Activated gamma-delta T cell treated with anti-CD3 and anti-CD28 coated beads, Interleukin-2, amount 50 U/mL, for 16 hours (primary cell): ENCODE data around the gene BRMS1.
"Not testable (repeated sequence)": the region's sequence is repeated elsewhere in the genome, so short reads cannot be mapped to it uniquely, and the experiment has no call there.

Experiments
- DNase-seq: peaks from one replicate; pipeline ENCODE4 v3.0.0-alpha.2; 2020; ENCODE audit warnings: low read depth

Gene BRMS1

DNA sequence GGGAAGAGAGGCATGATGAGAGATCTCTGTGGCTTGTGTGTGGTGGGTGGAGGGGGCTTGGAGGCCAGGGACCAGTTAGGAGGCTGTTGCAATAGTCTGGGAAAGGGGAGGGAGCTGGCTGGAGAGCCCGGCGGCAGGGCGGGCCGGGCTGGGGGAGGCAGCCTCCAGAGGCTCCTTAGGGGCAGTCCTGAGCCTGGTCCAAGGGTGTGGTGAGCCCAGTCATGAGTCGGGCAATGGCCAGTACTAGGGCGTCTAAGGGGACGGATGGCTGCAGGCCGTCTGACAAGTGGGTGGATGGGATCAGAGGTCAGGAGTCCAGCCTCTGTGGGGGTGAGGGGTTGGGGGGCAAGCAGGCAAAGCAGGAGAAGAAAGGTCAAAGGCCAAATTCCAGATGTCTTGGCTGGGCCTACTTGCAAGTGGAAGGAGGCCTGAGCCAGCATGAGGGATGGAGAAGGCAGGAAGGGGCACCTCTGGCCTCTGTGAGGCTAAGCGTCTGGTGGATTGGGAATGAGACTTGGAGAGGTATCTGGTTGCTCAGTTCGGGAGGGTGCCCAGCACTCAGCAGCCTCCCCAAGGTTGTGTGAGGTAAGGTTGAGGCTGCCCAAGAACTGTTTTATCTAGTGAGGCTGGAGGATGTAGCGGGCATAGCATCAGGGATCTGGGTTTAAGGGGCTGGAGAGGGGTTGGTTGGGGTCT, 22.0 kb downstream of the BRMS1 start:
- no peak for DNase-seq

DNA sequence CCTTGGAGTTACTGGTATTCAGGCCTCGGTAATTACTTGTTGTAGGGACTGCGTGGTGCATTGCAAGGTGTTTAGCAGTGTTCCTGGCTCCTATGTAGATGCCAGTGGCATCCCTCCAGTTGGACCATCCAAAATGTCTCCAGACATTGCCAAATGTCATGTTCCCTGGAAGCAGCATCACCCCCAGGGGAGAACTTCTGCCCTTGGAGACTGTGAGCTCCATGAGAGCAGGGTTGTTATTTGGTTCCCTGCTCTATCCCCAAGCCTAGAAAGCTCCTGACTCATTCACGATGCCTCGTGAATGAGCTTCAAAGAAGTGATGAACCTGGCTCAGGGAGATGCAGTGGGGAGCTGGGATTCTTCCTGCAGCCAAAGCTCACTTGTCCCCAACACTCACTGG, 23.3 kb downstream of the BRMS1 start:
- DNase-seq: no peak

DNA sequence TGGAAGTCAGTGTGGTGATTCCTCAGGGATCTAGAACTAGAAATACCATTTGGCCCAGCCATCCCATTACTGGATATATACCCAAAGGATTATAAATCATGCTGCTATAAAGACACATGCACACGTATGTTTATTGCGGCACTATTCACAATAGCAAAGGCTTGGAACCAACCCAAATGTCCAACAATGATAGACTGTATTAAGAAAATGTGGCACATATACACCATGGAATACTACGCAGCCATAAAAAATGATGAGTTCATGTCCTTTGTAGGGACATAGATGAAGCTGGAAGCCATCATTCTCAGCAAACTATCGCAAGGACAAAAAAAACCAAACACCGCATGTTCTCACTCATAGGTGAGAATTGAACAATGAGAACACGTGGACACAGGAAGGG, 24.2 kb downstream of the BRMS1 start:
- DNase-seq: not testable (repeated sequence)

DNA sequence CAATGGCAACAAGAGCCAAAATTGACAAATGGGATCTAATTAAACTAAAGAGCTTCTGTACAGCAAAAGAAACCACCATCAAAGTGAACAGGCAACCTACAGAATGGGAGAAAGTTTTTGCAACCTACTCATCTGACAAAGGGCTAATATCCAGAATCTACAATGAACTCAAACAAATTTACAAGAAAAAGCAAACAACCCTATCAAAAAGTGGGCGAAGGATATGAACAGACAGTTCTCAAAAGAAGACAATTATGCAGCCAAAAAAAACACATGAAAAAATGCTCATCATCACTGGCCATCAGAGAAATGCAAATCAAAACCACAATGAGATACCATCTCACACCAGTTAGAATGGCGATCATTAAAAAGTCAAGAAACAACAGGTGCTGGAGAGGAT, 24.6 kb downstream of the BRMS1 start:
- DNase-seq: not testable (repeated sequence)

DNA sequence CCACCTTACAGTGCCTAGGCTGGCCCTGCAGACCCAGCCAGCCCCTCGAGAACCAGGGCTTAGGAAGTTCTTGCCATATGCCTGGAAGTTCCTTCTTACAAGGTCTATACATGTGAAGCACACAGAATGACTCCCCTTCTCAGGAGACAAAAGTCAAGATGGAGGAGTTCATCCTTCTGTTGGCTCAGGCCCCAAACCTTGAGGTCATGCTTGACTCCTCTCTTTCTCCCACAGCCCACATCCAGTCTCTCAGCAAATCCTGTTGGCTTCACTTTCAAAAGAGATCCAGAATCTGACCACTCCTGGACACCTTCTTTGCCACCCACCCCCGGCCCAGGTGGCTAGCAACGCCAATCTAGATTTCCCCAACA, 26.3 kb downstream of the BRMS1 start:
- no peak for DNase-seq

DNA sequence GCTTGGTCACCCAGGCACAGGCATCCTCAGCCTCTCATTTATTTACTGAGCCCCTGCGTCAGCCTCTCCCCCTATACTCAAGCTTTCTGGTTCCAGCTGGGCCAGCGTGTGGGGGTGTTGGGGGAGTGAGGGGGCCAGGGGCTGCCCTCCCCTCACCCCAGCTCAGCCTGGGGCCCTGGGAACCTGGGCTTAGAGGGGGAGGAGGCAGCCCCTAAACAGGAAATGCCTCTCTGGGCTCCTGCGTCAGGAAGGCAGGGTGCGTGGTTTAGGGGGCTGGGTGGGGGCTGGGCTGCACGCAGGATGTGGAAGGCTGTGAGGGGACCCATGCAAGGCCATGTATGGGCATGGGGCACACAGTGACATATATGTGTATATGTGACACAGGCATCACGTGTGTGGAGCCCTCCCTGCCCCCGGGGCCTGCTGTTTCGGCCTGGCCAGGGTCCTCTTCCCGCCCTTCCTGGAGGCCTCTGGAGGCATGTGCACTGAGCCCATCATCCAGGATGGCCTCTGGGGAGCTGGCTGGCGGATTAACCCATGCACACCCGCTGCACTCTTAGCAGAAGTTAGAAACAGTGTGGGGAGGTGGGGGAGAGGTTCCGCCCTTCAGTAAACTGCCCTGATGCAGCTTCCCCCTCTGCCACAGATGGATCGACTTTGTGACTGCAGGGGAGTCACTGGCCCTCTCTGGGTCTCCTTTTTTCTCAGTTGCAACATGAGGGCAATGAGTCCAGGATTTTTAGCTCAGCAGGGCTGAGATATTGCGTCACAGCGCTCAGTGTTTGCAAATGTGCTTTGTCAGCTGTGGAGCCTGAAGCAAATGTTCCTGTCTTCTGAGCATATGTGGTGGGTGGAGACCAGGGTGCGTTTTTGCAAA, 26.9 kb downstream of the BRMS1 start:
- DNase-seq: peak; percentile 63

DNA sequence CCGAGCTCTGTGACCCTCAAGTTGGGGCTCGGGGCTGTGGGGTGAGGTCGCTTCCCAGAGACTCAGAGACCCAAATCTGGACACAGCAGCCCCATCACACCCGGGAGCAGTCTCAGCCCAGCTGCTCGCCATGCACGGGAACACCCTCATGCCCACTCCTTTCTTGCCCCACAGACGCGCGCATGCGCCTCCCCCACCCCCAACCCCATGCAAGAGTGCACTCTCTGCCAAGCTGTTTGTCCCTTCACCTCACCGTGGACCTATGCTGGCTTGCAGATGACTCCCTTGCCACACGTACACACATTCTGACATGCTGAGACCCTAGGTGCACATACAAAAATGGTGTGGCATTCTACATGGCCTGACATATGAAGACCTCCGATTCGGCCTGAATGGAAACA, 27.6 kb downstream of the BRMS1 start:
- DNase-seq: peak; percentile 42

DNA sequence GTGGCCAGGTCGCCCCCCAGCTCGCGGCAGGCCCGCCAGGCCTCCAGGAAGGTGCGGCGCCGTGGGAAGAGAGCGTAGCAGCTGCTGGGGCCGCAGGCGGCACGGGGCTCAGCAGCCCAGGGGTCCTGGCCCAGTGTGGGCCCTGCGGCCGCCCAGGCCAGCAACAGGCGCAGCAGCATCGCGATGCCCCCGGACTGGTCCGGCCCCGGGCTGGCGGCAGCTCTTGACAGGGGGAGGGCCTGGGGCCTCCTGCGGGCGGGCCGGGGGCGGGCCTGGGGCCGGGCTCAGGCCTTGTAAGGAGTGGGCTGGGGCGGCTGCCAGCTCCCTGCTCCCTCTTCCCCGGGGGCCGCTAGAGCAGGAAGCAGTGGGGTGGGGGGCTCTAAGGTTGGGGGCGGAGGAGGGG, 28.1 kb downstream of the BRMS1 start, which contains the start of gene CD248:
Gene CD248, minus strand, starts transcription at position 196 of the 403 bp plus-strand sequence. Its CDS starts 17 bp downstream, at position 179.
- no peak for DNase-seq

DNA sequence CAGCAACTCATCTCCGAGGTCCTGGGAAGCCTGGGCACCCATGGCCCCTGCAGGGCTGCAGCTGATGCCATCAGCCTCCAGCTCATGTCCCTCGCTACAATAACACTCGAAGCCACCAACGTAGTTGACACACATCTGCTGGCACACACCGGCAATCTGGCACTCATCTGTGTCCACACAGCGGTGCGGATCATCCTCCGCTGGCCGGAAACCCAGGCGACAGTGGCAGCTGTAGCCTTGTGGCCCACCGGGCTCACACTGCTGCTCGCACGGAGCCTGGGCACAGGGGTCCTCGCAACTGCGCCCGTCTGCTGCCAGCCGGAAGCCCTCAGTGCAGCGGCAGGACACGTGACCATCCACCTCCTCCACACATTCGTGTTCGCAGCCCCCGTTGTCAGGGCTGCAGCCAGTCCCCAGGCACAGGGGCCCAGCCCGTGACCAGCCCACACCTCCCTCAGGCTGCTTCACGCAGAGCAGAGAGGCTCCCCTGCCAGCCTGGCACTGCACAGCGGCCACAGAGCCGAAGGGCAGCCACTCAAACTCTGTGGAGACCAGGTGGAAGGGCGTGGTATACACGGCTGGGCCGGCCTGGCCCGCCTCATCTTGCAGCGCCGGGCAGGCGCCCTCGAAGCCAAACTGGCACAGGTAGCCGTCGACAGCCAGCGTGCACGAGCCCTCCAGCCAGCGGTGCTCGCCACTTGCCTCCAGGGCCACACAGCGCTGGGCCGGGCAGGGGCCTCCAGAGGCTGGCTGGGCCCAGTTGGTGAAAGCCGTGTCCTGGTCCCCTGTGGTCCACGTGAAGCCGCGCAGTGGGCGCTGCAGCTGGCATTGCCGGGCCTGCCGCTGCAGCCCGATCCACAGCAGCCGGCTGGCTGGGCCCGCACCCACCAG, 28.7 kb downstream of the BRMS1 start:
- no peak for DNase-seq

DNA sequence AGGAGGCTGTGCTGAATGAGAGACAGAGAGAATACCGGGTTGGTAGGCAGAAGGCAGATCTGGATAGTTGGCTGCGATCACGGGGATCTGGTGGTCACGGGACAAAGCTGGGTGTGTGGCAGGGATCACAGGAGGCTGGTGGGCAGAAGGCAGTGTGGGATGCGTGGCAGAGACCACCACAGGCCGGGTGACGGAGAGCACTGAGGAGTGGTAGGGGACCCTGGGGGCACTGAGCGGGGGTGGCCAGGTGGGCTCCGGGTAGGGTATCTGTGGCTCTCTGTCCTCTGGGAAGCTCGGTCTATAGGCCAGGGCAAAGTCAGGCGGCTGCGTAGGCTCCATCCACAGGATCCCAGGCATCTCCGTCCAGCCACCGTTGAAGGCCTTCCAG, 29.4 kb downstream of the BRMS1 start:
- no peak for DNase-seq

DNA sequence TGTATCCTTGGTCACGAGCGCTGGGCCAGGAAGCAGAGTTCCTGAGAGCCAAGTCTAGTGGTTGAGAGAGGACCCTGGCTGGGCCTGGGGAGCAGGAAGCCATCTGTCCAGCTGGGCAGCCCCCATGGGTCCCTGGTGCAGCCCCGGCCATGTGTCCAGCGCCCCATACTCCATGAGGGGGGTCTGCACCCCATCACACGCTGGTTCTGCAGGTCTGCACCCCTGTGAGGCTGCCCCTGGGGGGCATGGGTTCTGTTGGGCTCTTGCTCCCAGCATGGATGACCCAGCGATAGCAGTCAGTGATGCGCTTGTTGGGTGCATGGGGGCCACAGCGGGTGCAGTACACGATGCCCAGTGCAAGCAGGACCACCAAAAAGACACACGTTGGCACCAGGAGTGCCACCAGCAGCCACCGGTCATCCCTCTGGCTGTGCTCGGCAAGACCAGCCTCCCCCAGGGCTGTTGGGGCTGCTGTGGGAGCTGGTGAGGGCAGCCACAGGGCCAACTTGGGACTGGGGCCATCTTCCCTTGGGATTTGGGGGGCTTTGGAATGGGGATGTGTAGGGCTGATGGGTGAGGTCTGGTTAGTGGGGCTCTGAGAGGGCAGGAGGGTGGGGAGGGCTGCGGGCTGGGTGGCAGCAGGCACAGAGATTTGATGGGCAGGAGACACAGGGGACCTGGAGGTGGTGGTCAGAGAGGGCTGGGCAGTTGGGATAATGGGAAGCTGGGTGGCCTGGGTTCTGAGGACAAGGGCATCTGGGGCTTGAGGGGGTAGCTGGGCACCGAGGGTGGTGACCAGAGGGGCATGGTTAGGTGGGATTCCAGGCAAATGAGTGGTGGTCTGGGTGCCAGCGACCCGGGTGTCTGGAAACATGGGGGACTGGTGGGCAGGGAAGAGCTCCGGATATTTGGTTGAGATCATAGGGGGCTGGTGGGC, 30.1 kb downstream of the BRMS1 start:
- DNase-seq: no peak

DNA sequence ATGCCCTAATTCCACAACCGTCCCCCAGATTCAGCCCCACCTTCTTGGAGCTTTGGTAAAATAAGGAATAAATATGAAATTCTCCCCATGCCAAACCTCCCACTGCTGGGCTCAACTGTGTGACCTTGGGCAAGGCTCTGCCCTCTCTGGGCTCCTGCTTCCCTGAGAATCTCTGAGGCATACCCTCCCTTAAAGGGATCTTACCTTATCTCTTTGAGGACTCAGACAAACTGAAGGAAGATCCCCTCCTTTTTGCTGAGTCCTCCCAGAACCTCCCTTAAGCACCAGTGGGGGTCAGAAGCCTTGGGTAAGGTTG, 30.8 kb downstream of the BRMS1 start:
- no peak for DNase-seq

DNA sequence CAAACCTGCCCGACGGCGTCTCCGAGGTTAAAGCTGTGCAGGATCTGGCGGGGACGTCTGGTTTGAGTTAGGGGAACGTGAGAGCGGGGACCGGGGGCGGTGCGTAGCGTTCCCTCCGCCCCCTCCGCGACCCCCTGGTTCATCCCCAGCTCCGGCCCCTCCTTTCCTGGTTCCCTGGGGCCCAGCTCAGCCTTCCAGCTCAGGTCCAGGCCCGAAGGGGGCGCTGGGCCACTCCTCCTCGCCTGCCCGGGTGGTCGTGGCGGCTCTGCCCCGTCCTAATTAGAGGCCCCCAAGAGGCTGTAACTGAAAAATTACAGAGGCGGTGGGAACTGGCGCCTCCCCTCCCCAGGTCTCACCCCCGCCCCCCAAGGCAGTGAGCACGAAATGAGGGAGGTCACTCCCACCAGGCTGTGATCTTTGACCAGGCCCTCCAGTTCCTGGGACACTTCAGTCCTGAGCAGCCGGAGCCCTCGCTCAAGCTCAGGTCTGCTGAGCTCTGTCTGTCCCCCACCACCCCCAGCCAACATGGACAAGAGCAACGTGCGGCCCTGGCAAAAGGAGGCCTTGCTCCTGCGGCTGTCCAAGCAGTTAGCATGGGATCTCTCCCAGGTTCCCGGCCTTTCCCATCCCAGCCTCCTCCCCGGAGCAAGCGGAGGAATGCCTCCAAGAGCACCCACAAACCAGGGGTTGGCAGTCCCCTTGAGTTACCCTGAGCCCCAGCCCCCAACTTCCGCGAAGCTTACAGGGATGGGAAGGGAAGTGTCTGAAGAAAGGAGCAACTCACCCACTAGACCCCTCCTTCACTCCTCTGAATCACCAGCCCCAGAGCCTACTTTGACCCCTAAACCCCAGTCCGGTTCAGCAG, 31.4 kb downstream of the BRMS1 start:
- no peak for DNase-seq

DNA sequence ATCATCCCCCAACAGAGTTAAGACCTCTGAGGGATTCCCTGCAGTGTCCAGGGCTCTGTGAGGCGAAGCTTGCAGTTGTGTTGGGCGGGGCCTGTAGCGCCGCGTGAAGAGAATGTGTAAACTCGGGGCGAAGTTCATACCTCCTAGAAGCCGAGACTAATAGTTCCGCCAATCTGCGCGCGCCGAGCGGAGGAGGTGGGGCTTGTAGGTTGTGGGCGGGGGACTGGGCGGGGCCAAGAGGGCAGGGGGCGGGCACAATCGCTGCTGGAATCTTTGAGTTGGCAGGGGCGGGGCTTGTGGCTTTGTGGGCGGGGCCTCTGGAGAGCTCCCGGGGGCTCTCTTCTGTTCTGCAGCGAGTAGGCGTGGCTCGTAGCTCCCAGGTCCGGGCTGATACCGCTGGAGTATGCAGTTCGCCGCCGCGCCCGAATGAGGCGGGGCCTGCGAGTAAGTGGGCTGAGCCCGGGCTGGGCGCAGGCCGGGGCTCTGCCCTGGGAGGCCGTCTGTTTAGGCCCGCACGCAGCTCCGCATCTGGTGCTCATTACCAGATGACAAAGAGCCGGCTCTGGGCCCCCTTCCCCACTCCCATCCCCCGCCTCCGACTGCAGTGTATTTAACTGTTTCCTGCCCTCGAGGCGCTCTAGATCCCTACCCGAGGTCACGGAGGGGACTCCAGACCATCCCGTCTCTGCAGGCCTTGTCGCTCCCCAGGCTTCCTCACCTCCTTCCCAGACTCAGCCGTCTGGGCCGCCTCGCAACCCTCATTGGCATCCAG, 32.2 kb downstream of the BRMS1 start:
- peak; percentile 99 for DNase-seq

DNA sequence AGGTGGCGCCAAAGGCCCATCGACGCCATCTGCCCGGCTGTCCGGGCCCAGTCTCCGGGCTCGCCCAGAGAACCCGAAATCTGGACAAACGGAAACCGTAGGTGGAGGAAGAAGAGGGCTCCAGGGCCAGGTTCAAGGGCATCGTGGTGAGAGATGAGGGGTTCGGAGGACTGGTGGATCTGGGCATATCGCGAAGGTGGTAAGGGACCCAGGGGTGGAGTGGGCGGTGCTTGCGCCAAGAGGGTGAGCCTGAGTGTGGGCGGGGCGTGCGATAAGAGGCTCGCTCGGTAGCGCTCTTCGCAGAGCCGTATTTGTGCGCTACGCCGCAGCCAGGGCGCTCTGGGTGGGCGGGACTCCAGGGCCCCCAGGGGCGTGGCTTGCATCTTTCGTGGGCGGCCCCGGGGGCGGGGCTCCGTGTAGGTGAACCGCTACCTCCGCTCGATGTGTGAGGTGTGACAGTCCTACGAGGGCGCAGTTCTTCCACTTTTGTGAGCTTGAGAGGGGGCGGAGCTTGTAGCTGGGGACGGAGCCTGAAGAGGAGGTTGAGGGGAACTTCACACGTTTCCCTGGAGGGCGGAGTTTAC, 32.8 kb downstream of the BRMS1 start:
- DNase-seq: peak; percentile 96

DNA sequence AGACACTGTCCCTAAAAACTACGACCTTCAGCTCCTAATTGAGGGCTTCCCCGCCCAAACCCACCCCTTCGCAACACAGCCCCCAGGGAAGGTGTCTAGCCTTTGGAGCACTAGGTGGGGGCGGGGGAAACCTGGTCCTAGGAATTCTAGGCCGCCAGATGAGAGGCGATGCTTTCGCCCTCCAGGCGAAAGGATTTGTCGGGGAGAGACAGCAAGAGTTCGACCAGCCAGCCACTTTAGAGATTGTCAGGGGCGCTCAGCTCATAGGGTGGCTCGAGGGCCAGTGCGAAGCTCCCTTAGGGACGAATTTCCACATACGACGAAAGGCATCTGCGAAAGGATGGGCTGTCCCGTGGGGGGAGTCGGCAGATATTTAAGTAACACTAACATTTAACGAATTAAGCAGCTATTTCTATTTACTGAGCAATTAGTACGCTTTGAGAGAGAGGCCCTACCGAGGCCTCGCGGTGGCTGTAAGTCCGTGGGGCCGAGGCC, 33.4 kb downstream of the BRMS1 start:
- no peak for DNase-seq

DNA sequence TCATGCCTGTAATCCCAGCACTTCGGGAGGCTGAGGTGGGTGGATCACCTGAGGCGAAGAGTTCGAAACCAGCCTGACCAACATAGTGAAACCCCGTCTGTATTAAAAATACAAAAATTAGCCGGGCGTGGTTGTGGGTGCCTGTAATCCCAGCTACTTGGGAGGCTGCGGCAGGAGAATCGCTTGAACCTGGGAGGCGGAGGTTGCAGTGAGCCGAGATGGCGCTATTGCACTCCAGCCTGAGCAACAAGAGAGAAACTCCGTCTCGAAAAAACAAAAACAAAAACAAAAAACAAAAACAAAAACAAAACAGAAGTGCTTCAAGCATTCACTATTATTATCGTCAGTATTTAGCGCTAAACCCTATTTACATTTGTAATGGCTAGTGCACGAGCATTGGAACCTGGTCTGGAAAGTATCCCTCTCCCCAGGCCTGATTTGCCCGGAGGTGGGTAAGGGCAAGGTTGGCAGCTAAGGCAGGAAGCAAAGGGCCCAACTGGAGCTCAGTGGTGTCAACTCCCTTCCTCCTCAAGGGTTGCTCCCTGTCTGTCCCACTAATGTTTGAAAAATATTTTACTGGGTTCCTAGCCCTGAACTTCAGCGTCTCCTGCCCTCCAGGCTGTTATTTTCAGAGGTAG, 34.0 kb downstream of the BRMS1 start:
- DNase-seq: not testable (repeated sequence)

DNA sequence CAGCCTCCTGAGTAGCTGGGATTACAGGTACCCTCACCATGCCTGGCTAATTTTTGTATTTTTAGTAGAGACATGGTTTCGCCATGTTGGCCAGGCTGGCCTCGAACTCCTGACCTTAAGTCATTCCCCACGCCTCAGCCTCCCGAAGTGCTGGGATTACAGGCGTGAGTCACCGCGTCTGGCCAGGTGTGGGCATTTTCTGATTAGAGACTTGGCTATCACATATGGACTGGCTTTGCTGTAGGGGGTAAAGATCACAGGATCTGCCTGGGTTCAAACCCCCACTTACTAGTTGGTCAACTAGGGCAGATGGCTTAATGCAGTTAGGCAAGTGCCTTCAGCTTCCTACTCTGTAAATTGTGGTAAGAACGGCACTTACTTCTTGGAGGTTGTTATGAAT, 34.6 kb downstream of the BRMS1 start:
- no peak for DNase-seq

DNA sequence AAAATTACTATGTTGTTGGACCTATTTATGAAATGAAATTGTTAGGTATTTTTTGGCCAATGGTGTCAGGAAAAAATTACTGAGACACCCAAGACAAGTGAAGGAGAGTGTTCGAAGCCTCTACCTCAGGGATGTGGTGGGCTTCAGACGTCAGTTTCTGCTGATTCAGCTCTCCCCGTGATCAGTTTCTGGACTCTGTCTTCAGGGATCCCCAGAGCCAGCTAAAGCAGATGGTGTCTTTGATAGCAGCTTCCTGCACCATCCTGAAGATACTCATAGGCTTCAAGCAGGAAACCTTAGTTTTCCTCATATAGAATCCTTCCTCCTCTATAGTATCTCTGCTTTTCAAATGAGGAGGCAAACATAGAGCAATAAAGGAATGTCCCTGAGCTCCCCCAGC, 35.4 kb downstream of the BRMS1 start:
- no peak for DNase-seq
